HAP-1 (cell line): ENCODE measurements around the gene KIAA0586.
"Not testable (repeated sequence)": the region's sequence is repeated elsewhere in the genome, so short reads cannot be mapped to it uniquely, and the experiment has no call there.

Source experiments
- DNase-seq, 2 experiments: peaks; one replicate each; pipeline ENCODE4 v3.0.0-alpha.2; 2016 to 2020; ENCODE audit warnings: low spot score in 2 of 2
- H3K27me3 ChIP-seq: fragments of 250-450 bp; sonication (Bioruptor Pico); 2 replicates; pipeline ENCODE4 v1.5.1; 2020; ENCODE audit warnings: low read depth, mild to moderate bottlenecking, moderate library complexity
- H3K36me3 ChIP-seq: fragments of 250-450 bp; sonication (Bioruptor Pico); replicated peaks from 2 replicates; pipeline ENCODE4 v1.5.1; 2020; ENCODE audit warnings: mild to moderate bottlenecking
- H3K4me1 ChIP-seq: fragments of 250-450 bp; sonication (Bioruptor Pico); 2 replicates; pipeline ENCODE4 v1.5.1; 2020; ENCODE audit warnings: mild to moderate bottlenecking
- H3K4me3 ChIP-seq: fragments of 250-450 bp; sonication (Bioruptor Pico); 2 replicates; pipeline ENCODE4 v1.5.1; 2020; ENCODE audit warnings: mild to moderate bottlenecking, moderate library complexity
- H3K9me3 ChIP-seq: fragments of 250-450 bp; sonication (Bioruptor Pico); 2 replicates; pipeline ENCODE4 v1.5.1; 2020; ENCODE audit warnings: mild to moderate bottlenecking, moderate library complexity
- in situ Hi-C: fragments of 300-500 bp; cut with MboI; formaldehyde crosslinking; loops from 3 replicates; pipeline ENCODE4 v1.14.3; 2020; ENCODE audit warnings: low sequenced_read_pairs, inconsistent platforms, mixed read lengths

The KIAA0586 gene

DNA sequence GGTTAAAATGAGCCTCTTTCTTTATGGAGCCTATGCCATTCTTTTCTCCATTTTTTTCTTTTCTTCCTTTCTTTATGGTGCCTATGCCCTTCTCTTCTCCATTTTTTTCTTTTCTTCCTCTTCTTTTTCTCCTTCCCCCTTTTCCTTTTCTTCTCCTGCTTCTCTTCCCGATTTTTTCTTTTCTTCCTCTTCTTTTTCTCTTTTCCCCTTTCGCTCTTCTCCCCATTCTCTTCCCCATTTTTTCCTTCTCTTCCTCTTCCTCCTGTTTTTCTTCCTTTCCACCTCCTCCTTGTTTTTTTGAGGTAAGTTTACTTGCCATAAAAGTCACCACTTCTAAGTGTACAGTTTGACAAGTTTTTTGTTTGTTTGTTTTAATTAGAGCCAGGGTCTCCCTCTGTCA is 50.1 kb downstream of the KIAA0586 start:
- Histone ChIP-seq H3K9me3 (no peaks in the 10 kb centered on the region), H3K36me3 (peaks cover 6% of the 10 kb centered on the region), H3K27me3 (no peaks in the 10 kb centered on the region), H3K4me3 (no peak overlapping the region), H3K4me1 (peaks cover 3% of the 10 kb centered on the region; the same call in 1 of the 2 replicates)
- DNase-seq, result no peak
- in situ Hi-C loops, result no loop called here

DNA sequence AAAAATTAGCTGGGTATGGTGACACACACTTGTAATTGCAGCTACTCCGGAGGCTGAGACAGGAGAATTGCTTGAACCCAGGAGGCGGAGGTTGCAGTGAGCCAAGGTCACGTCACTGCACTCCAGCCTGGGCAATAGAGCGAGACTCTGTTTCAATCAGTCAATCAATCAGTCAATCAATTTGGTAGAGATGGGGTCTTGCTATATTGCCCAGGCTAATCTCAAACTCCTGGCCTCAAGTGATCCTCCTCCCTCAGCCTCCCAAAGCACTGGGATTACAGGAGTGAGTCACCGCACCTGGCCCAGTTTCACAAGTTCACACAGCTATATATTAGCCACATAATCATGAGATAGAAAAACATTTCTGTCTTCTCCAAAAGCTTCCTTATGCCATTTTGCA is 50.8 kb downstream of the KIAA0586 start:
- H3K4me1 ChIP-seq, DNase-seq, H3K36me3 ChIP-seq, H3K27me3 ChIP-seq, H3K9me3 ChIP-seq, in situ Hi-C loops, H3K4me3 ChIP-seq: not testable (repeated sequence)

DNA sequence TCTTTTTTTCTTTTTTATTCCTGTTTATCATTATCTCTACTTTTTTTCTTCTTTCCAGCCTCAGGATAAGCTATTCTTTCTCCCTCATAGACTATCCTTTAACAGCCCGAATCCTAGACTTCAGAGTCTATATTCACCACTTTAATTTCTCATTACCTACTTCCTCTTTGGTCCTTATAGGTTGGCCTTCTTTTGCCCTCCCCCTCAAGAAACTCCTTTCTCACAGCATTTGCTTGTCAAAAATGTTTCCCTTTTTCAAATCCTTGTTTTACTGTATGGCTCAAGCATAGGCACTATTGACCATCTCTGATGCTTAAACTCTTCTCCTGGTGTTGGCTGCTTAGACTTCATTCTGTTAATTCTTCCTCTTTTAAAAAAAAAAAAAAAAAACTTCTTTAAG is 52.5 kb downstream of the KIAA0586 start:
- no peak for DNase-seq
- Histone ChIP-seq H3K9me3 (no peaks in the 10 kb centered on the region), H3K4me1 (peaks cover 3% of the 10 kb centered on the region; the same call in 1 of the 2 replicates), H3K36me3 (peaks cover 6% of the 10 kb centered on the region), H3K27me3 (no peaks in the 10 kb centered on the region), H3K4me3 (no peak overlapping the region)
- in situ Hi-C loops, result no loop called here

- H3K4me3 ChIP-seq, result no peak overlapping the region
- DNase-seq, result no peak
- H3K36me3 ChIP-seq, result peaks cover 15% of the 10 kb centered on the region
- H3K9me3 ChIP-seq, result no peaks in the 10 kb centered on the region
- in situ Hi-C loops, result no loop called here
- no peaks in the 10 kb centered on the region for H3K27me3 ChIP-seq
- H3K4me1 ChIP-seq, result peaks cover 3% of the 10 kb centered on the region; the same call in 1 of the 2 replicates
These were observed 56.7 kb downstream of the KIAA0586 start for GRCh38 chr14:58484176-58484575.

GRCh38 chr14:58488550-58488949 is 61.0 kb downstream of the KIAA0586 start:
- no peak overlapping the region for H3K4me3 ChIP-seq
- H3K9me3 ChIP-seq, result no peaks in the 10 kb centered on the region
- H3K36me3 ChIP-seq, result peaks cover 14% of the 10 kb centered on the region; the same call in 1 of the 2 replicates
- no peaks in the 10 kb centered on the region for H3K4me1 ChIP-seq
- no peaks in the 10 kb centered on the region for H3K27me3 ChIP-seq
- no peak for DNase-seq
- in situ Hi-C loops, result no loop called here

DNA sequence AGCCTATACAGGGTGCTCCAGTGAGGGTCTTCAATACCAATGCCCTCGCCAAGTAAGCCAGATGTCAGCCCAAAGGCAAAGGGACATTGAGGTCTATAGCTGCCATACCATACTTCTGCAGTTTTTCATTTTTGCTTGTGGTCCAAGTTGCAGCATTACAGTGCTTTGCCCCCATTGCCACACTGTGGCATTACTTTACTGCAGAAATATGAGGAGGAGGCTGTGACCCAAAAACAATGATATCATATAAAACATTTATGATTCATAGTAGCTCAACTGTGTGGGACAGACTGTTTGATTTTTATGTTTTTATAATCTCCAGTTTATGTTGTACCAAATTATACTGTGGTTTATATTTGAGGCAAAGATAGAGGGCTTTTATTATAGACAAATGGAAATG is 64.1 kb downstream of the KIAA0586 start:
- H3K4me1 ChIP-seq, result no peaks in the 10 kb centered on the region
- no peak for DNase-seq
- H3K36me3 ChIP-seq, result peaks cover 11% of the 10 kb centered on the region; the same call in 1 of the 2 replicates
- H3K9me3 ChIP-seq, result no peaks in the 10 kb centered on the region
- in situ Hi-C loops, result no loop called here
- H3K4me3 ChIP-seq, result no peak overlapping the region
- H3K27me3 ChIP-seq, result no peaks in the 10 kb centered on the region

DNA sequence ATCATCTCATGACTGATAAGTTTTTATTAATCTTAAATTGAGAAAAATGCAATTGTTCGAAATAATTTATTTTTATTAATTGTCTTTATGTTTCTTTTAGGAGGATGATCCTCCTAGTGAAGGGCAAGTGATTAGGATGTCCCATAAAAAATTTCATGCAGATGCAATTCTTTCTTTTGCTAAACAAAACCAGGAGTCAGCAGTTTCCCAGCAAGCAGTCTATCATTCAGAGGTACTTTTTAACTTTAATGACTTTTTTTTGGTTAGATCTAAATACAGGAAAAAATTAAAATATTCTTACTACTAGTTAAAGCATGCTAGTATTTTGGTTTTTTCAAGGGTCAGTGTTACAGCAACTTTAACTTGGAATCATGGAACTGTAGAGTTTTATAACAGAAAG is 64.5 kb downstream of the KIAA0586 start:
- peaks cover 11% of the 10 kb centered on the region; the same call in 1 of the 2 replicates for H3K36me3 ChIP-seq
- H3K4me1 ChIP-seq, result no peaks in the 10 kb centered on the region
- in situ Hi-C loops, result no loop called here
- H3K27me3 ChIP-seq, result no peaks in the 10 kb centered on the region
- no peak overlapping the region for H3K4me3 ChIP-seq
- H3K9me3 ChIP-seq, result no peaks in the 10 kb centered on the region
- DNase-seq, result no peak

GRCh38 chr14:58501214-58501816 is 73.8 kb downstream of the KIAA0586 start:
- DNase-seq, result peak; percentile 43 to 77
- in situ Hi-C loops, result no loop called here
- Histone ChIP-seq H3K4me1 (no peaks in the 10 kb centered on the region), H3K27me3 (no peaks in the 10 kb centered on the region), H3K4me3 (no peak overlapping the region), H3K9me3 (no peaks in the 10 kb centered on the region), H3K36me3 (peaks cover 32% of the 10 kb centered on the region)

- in situ Hi-C loops, result no loop called here
- Histone ChIP-seq H3K4me1 (peaks cover 6% of the 10 kb centered on the region; the same call in 1 of the 2 replicates), H3K36me3 (peaks cover 5% of the 10 kb centered on the region), H3K9me3 (no peaks in the 10 kb centered on the region), H3K4me3 (no peak overlapping the region), H3K27me3 (no peaks in the 10 kb centered on the region)
- no peak for DNase-seq
These were observed 85.8 kb downstream of the KIAA0586 start for GRCh38 chr14:58513272-58513671.

DNA sequence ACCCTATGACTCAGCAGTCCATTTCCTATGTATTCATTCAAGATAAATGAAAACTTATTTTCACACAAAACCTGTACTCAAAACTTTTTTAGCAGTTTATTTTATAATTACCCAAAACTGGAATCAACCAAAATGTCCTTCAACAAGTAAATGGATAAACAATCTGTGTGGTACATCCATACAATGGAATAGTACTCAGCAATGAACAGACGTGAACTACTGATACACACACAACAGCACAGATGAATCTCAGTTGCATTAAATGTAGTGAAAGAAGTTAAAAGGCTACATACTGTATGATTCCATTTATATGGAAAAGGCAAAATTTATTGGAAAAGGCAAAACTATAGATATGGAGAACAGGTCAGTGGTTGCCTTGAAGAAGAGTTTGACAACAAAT is 90.1 kb downstream of the KIAA0586 start:
- DNase-seq, result no peak
- H3K36me3 ChIP-seq, result no peaks in the 10 kb centered on the region; the same call in 1 of the 2 replicates
- peaks cover 3% of the 10 kb centered on the region; the same call in 1 of the 2 replicates for H3K4me1 ChIP-seq
- no peaks in the 10 kb centered on the region for H3K9me3 ChIP-seq
- no peaks in the 10 kb centered on the region for H3K27me3 ChIP-seq
- in situ Hi-C loops, result no loop called here
- H3K4me3 ChIP-seq, result no peak overlapping the region

DNA sequence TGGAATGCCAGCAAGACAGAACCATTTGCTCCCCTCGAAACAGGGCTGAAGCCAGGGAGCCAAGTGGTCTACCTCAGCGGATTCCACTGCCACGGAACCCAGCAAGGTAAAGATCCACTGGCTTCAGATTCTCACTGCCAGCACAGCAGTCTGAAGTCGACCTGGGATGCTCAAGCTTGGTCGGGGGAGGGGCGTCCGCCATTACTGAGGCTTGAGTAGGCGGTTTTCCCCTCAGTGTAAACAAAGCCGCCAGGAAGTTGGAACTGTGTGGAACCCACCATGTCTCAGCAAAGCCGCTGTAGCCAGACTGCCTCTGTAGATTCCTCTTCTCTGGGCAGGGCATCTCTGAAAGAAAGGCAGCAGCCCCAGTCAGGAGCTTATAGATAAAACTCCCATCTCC is 98.2 kb downstream of the KIAA0586 start:
- in situ Hi-C loops, H3K36me3 ChIP-seq, H3K4me3 ChIP-seq: not testable (repeated sequence)

GRCh38 chr14:58533446-58533845 is 105.9 kb downstream of the KIAA0586 start:
- Histone ChIP-seq H3K36me3 (no peaks in the 10 kb centered on the region), H3K4me1 (no peaks in the 10 kb centered on the region), H3K9me3 (no peaks in the 10 kb centered on the region), H3K4me3 (no peak overlapping the region), H3K27me3 (no peaks in the 10 kb centered on the region)
- in situ Hi-C loops, result no loop called here
- no peak for DNase-seq

More for the DNA sequence above, 98.2 kb downstream of the KIAA0586 start:
- not testable (repeated sequence) for H3K4me1 ChIP-seq, H3K9me3 ChIP-seq, DNase-seq, H3K27me3 ChIP-seq

GRCh38 chr14:58535044-58535443 is 107.5 kb downstream of the KIAA0586 start:
- H3K4me3 ChIP-seq, result no peak overlapping the region
- H3K27me3 ChIP-seq, result no peaks in the 10 kb centered on the region
- in situ Hi-C loops, result no loop called here
- no peaks in the 10 kb centered on the region for H3K4me1 ChIP-seq
- no peak for DNase-seq
- no peaks in the 10 kb centered on the region for H3K36me3 ChIP-seq
- no peaks in the 10 kb centered on the region for H3K9me3 ChIP-seq

- Histone ChIP-seq H3K4me1 (no peaks in the 10 kb centered on the region), H3K36me3 (no peaks in the 10 kb centered on the region), H3K9me3 (no peaks in the 10 kb centered on the region), H3K27me3 (no peaks in the 10 kb centered on the region), H3K4me3 (no peak overlapping the region)
- in situ Hi-C loops, result no loop called here
- no peak for DNase-seq
These were observed 109.5 kb downstream of the KIAA0586 start for GRCh38 chr14:58537004-58537403.
